Measurements from ENCODE around the gene FAM193A.
"Not testable (repeated sequence)": the region's sequence is repeated elsewhere in the genome, so short reads cannot be mapped to it uniquely, and the experiment has no call there.

Gene FAM193A

DNA sequence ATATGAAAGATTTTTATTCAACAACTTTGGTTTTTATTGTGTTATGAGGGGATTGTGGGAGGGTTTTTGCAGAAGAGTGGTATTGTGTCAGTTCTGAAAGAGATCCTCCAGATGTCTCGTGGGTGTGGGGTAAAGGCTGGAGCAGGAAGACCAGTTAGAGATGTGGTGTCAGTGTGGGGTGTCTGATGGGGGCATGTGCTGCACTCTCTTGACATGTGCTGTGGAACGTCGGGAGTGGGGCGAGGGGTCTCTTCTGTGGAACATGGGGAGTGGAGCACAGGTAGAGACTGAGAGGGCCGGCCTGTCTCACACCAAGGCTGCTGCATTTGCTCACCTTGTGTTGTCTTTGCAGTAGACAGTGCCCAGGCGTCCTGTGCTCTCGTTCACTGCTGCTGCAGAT is 37.6 kb downstream of the FAM193A start:
- DNase-seq (ENCODE audit: low read depth in 2 of 2) = no peak

DNA sequence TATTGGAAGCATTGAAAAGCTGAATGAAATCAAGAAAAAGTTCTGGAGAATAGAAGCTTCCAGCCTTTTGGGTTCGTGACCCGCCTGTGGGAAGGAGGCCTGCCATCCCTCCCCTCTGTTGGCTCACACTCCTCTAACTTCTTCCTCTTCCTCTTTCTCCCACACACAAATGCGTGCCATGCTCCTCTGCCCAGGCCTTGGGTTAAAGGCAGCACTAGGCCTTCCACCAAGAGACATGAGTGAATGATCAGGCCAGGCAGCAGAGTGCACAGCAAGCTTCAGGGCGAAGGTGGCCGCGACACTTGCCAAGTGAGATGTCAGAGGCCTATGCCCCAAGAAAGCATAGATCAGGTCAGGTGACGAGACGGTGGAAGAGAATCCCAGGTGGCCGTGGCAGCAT is 38.4 kb downstream of the FAM193A start:
- DNase-seq (ENCODE audit: low read depth in 2 of 2) = no peak

DNA sequence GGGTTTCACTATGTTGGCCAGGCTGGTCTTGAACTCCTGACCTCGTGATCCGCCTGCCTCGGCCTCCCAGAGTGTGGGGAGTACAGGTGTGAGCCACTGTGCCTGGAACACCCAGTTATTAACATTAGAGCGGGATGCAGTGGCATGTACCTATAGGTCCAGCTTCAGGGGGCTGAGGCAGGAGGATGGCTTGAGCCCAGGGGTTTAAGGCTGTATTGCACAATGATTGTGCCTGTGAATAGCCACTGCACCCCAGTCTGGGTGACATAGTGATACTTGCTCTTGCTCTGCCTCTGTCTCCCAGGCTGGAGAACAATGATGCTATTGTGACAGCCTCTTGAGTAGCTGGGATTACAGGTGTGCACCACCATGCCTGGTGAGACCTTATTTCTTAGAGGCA is 39.8 kb downstream of the FAM193A start:
- no peak for DNase-seq (ENCODE audit: low read depth in 2 of 2)

DNA sequence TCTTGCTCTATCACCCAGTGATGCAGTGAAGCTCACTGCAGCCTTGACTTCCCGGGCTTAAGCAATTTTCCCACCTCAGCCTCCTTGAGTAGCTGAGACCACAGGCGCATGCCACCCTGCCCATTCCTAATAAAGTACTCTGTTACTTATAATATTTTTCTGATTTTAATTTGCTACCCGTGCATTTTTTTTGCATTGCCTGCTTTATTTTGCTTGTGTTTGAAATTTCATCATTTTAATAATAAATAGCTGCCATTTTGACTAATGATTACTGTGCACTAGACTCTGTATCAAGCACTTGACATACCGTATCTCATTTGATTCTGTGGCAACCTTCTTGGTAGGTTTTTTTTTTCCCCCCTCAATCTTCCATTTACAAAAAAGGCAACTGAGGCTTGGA is 41.7 kb downstream of the FAM193A start:
- DNase-seq (ENCODE audit: low read depth in 2 of 2) = no peak

DNA sequence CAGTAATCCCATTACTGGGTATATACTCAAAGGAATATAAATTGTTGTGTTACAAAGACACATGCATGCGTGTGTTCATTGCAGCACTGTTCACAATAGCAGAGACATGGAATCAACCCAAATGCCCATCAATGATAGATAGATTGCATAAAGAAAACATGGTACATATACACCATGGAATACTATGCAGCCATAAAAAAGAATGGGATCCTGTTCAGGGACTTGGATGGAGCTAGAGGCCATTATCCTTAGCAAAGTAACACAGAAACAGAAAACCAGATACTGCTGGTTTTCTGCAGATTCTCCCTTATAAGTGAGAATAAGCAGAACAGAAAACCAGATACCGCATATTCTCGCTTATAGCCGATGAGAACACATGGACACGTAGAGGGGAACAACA is 43.5 kb downstream of the FAM193A start:
- no peak for DNase-seq (ENCODE audit: low read depth in 2 of 2)

DNA sequence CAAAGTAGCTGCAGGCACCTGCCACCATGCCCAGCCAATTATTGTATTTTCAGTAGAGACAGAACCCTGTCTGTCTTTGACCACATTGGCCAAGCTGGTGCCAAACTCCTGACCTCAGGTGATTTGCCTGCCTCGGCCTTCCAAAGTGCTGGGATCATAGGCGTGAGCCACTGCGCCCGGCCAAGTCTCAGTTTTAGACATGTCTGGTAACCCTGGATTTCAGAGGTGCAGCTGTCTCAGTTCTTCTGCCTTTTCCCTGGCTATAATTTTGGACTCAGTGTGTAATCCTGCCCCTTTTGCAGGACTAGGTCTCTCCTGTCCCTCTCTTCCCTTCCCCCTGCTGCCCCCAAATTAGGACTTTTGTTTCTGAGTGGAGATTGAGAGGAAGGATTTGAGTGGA is 46.6 kb downstream of the FAM193A start:
- DNase-seq (ENCODE audit: low read depth in 2 of 2) = no peak

DNA sequence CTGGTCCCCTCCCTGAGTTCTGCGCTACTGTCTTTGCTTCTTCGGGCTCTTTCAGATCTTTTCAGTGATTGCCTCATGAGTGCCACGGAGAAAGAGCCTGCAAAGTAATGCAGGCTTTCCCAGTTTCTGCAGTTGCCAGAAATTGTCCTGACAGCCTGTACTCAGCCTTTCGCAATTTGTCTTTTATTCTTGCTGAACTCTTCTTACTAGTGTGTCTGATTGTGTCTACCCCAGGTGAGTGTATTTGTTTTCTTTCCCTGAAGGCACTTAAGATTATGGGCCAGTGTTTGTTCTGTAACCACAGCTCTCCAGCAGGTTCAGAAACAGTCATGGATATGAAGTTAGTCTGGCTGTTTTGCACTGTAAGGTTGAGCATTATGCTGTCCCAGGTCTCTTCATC is 47.1 kb downstream of the FAM193A start:
- no peak for DNase-seq (ENCODE audit: low read depth in 2 of 2)

DNA sequence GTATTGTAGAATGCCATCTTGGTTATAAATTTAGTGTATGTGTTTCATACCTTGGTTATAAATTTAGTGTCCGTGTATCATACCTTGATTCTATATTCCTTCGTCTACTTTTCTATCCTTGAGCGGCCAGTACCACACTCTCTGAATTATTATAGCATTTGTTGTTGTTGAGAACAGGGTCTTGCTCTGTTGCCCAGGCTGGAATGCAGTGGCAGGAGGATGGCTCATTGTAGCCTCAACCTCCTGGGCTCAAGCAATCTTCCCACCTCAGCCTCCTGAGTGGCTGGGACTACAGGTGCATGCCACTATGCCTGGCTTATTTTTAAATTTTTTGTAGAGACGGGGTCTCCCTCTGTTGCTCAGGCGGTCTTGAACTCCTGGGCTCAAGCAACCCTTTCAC is 50.1 kb downstream of the FAM193A start:
- no peak for DNase-seq (ENCODE audit: low read depth in 2 of 2)

DNA sequence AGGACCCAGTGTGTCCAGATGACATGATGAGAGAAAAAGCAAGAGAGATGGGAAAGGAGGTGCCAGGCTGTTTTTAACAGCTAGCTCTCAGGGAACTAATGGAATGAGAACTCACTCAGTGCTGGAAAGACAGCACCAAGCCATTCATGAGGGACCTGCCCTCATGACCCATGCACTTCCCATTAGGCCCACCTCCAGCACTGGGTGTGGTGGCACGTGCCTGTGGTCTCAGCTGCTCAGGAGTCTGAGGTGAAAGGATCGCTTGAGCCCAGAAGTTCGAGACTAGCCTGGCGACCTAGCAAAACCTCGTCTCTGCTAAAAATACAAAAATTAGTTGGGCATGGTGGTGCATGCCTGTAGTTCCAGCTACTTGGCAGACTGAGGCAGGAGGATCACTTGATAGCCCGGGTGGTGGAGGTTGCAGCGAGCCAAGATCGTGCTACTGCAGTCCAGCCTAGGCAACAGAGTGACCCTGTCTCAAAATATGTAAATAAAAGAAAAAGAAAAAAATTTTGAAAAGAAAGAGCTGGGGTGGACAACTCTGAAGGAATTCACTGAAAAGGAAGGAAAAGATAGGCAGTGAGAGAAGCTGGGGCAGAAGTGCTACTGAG is 50.9 kb downstream of the FAM193A start:
- DNase-seq (ENCODE audit: low read depth in 2 of 2) = no peak

DNA sequence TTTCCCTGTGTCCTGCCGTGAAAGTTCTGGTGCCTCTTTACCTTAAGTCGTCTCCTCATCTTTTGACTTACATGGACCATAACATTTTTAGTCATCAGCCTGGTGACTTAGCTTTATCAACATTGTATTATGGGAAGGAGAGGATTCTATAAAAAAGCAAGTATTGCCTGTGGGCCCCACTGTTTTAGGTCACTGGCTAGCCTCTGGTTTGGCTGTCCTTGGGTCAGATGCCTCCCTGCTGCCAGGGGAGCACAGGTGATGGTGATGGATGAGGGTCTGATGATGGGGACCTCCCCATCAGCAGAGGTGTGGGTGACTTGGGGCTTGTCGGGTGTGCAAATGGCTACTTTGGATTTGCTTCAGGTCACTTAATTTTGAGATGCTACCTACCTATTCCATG is 51.8 kb downstream of the FAM193A start:
- DNase-seq (ENCODE audit: low read depth in 2 of 2) = no peak

DNA sequence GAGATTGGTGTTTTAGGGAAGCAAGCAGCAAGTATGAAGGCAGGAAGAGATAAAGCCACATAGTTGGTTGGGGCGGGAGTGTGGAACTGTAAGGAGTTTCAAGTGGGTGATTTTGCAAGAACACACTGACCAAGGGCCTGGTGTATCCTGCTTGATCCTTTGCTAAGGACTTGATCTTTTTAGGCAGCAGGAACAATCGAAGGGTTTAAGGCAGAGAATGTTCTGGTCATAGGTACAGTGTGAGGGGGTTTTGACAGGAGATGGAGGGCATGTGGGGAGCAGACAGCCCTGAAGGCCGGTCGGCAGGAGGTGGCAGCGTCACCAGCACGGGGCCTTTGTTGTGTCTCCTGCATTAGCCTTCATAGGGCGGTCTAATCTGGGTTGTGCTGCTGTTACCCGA is 54.7 kb downstream of the FAM193A start:
- no peak for DNase-seq (ENCODE audit: low read depth in 2 of 2)

DNA sequence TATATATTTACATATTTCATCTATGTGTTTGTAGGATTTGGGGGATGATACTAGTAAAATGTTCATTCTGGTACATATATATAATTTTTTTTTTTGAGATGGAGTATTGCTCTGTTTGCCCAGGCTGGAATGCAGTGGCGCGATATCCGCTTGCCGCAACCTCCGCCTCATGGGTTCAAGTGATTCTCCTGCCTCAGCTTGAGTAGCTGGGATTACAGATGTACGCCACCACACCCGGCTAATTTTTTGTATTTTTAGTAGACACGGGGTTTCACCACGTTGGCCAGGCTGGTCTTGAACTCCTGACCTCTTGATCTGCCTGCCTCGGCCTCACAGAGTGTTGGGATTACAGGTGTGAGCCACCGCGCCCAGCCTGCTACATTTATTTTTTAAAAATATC is 55.6 kb downstream of the FAM193A start:
- DNase-seq (ENCODE audit: low read depth in 2 of 2) = not testable (repeated sequence)

DNA sequence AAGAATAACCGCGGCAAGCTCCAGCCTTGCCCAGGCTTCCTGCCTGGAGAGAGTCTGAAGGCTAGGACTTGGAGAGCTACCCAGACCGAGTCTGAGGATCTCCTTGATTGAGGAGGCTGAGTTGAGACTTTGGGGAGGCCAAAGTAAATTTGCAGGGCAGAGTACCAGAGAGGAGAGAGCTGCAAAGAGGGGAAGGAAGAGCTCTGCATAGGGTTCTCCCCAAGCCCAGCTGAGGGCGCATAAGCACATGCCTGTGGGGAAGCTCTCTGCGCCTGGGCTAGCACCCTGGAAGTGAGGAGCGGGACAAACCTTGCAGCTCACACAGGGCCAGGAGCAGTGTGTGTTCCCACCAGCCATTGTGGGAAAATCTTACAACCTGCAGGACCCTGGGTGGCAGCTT is 56.1 kb downstream of the FAM193A start:
- no peak for DNase-seq (ENCODE audit: low read depth in 2 of 2)

DNA sequence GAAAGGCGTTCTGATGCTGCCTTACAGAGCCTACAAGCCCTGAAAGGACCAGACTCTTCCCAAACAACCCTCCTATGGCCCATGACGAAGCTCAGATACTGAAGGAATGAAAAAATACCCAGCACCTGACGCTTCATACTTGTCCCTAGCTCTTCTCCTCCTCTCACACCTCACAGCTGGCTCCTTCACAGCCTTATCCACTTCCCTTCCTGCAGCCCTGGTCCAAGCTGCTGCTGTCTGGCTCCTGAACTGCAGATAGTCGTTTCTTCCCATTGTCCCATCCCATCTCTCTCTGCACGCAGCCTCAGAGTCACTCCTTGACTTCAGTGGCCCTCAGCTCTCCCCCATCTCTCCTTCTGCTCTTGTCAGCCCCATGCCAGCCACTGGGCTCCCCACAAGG is 56.6 kb downstream of the FAM193A start:
- no peak for DNase-seq (ENCODE audit: low read depth in 2 of 2)

DNA sequence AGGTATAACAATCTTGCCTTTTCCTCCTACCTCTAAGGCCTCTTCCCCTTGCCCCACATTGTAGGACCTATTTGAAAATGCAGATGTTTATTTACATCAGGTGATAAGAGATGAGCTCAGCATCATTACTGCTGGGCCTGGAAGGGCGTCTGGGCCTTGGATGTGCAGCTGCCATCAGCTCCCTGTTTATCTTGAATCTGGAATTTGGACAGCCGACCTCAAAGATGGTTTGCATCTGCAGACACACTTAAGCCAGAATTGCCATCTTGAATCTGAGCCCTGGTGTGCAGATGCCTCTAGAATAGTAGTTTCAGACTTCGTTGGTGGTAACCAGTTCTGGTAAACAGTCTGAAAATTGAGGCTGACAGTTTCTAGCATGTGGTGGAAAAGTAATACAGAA is 59.0 kb downstream of the FAM193A start:
- DNase-seq (ENCODE audit: low read depth in 2 of 2) = no peak

DNA sequence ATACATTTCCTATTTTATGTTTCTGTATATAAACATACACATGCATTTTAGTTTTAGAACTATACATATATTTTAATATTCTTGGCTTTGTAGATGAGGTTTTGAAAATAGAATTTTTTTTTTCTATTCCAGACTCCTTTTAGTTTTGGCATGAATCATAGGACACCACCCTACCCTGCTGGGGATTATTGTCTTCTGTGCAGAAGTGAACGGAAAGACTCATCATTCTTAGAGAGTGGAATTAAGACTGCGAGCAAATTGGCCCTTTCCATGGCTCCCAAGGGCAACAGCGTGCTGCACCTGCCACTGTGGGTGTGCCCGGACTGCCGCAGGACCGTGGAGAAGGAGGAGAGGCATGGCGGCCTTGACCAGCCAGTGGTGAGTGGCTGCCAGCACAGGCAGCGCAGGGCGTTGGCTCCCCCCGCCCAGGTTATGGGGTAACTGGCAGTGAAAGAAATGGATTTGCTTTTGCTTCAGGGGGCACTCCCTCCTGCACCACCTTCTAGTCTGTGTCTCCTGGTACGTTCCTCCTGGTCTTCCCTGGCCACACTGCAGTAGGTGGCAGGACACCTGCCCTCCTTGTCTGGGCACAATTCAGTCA is 59.6 kb downstream of the FAM193A start:
- no peak for DNase-seq (ENCODE audit: low read depth in 2 of 2)

DNA sequence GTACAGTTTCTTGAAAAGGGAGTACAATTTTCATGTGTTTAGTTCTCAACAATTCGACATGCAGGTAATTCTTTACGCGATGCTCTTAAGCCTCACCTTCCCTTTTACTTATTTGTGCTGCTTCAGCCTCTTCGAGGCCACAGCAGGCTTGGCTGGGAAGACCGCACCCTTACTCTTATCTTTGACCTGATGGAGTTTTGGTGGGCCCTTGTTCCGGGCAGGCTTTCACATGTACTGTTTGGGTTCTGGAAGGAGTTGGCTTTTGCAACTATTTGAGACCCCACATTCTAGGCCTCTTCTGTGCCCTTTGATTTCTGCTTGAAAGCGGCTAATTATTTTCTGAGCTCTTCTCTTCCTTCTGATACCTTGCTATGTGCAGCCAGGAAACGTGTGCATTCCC is 60.2 kb downstream of the FAM193A start:
- no peak for DNase-seq (ENCODE audit: low read depth in 2 of 2)

DNA sequence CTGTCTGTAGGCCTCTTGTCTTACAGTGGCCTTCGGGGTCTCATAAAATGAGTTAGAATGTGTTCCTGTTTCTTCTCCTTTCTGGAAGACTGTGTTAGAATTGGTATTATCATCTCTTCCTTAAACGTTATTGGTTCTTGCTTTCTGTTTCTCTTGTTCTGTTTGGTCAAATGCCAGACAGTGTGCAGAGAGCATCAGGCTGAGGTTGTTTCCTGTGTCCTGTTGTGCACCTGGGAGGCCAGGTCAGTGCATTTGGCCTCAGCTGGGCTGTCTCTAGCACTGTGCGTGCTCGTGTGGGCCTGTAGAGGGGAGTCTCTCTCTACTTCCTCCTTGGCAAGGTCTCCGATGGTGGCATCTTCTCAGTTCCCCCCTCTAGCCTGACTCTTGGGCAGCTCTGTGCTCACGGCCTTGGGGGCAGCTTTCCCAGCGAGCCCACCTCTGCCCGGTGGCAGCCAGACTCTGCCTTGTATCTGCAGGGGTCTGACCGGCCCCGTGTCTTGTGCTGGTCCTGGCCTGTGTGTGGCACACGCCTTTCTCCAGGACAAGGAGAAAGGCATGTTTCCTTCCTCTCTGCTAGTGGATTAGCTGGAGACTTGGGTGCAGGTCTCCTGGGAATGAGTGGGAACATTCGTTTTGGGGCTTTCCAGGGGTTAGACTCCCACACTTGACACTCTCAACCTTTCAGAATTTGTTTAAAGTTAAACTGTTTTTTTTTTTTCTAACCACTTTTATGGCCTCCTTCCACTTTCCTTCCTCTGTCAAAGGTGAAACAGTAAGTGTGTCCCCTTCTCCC is 62.3 kb downstream of the FAM193A start:
- no peak for DNase-seq (ENCODE audit: low read depth in 2 of 2)

DNA sequence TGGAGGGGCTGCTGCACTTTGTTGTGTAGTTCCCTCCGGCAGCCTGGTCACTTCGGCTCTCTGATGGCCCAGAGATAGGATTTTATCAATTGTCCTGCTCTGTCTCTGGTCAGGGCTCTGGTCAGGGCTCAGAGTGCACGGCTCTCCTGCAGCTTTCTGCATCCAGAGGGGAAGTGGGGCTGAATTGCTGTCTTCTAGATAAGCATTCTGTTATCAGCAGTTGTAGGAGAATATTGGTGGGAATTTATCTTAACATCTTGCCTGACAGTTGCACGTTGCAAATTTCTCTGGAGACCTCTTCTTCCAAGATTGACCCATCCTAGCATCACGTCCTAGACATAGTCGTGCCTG is 62.8 kb downstream of the FAM193A start:
- DNase-seq (ENCODE audit: low read depth in 2 of 2) = no peak

DNA sequence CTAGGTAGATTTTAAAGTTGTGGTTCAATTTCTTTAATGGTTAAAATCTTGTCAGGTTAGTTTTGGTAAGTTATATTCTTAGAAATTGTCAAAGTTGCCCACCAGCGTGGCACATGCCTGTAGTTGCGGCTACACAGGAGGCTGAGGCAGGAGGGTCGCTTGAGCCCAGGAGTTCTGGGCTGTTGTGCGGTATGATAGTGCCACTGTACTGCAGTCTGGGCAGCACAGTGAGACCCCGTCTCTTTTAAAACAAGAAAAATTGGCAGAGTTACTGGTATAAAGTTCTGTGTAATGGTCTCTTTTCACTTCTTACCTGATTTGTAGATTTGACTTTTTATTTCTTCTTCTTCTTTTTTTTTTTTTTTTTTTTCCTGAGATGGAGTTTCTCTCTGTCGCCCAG is 64.4 kb downstream of the FAM193A start:
- no peak for DNase-seq (ENCODE audit: low read depth in 2 of 2)

DNA sequence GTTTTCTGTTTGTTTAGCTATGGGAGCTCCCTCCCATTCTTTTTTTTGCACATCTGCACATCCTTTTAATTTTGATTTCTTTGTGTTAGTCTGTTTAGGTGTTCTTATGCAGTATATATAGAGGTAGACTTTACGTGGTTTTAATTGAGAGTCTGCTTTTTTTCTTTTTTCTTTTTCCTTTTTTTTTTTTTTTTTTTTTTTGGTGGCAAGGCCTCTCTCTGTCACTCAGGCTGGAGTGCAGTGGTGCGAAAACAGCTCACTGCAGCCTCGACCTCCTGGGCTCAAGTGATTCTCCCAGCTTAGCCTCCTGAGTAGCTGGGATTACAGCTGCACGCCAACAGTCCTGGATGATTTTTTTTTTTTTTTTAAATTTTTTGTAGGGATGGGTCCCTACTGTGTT is 68.2 kb downstream of the FAM193A start:
- DNase-seq (ENCODE audit: low read depth in 2 of 2) = no peak

DNA sequence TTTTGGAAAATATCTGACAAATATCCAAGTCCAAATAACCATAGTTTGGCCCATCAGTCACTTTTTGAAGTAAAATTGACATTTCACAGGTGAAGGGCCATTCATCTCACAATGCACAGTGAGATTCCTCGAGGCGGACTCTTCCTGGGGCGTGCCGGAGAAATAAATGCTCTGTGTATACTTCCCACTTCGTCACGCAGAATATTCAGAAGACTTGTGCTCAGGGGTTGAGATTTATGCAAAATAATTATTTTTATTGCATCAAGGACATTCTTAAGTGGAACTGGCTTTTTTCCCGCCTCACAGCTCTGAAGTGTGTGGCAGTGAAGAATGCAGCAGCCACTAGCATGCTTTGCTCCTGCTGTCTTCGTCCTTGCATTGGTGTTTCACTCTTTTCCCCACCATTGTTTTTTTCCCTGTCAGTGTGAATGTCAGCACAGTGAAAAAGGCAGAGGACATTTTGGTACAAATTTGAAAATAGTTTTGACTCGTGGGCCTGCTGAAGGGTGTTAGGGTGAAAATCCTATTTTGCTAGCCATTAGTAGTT is 70.6 kb downstream of the FAM193A start:
- DNase-seq (ENCODE audit: low read depth in 2 of 2) = no peak

DNA sequence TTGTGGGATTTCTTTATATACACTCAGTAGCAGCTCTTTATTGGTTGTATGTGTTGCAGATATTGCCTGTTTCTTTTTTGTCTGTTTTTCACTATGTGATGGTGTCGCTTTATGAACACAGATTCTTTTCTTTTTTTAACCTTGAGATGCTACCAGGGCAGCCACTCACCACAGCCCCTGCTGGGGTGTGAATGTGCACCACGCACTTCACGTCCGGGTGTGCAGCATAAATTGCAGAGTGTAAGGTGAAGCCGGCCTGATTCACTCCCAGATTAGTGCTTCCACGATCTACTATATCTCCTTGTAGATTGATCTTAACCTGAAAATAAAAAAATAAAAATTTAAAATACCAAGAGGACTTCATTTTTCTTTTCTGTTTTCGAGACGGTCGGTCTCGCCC is 71.4 kb downstream of the FAM193A start:
- no peak for DNase-seq (ENCODE audit: low read depth in 2 of 2)
